ENCODE results near the gene VAMP2.

Gene VAMP2

DNA sequence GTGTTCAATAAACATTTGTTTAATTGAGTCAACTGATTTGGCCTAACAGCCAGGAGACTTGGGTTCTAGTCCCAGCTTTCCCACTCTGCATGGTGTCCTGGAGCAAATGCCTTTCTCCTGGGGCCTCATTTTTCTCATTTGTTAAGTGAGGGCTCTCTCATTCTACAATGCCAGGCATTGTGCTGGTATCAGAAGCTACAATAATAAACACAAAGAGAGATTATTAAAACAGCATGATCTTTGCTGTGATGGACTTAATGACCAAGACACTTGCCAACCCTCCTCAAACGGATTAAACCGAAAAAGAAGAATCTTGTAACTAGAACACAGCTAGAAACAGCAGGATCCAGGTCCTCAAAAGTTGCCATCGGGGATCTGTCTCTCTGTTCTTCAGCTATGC, 4.8 kb upstream of the VAMP2 start:
- no peaks in the 10 kb centered on the region for H3K36me3 ChIP-seq (ENCODE audit: control insufficient read depth in 1 of 2, insufficient read depth in 2 of 2, low read length in 2 of 2)
- no peaks in the 10 kb centered on the region for H3K27me3 ChIP-seq (ENCODE audit: insufficient read depth, low read length)
- H2AK5ac ChIP-seq (ENCODE audit: low read length): no peak overlapping the region
- H3K4ac ChIP-seq (ENCODE audit: low read depth, low read length): no peak overlapping the region
- no peak overlapping the region for H3K23ac ChIP-seq (ENCODE audit: low read length)
- no peak overlapping the region for H3K14ac ChIP-seq (ENCODE audit: low read length)
- no peak overlapping the region for H4K91ac ChIP-seq (ENCODE audit: low read depth, low read length)
- no peak overlapping the region for H3K18ac ChIP-seq (ENCODE audit: low read length)
- H3K27ac ChIP-seq (ENCODE audit: low read depth, low read length): no peak overlapping the region
- H3K79me1 ChIP-seq (ENCODE audit: low read length): peaks cover 10% of the 10 kb centered on the region
- no peak overlapping the region for H2AFZ ChIP-seq (ENCODE audit: insufficient read depth, low read length, poor library complexity)
- H3K4me2 ChIP-seq (ENCODE audit: low read length): no peak overlapping the region
- no peak overlapping the region for H2BK5ac ChIP-seq (ENCODE audit: low read depth, low read length, poor library complexity)
- no peak overlapping the region for H3K9ac ChIP-seq (ENCODE audit: low read length)
- H3K9me3 ChIP-seq (ENCODE audit: insufficient read depth, low read depth, low read length): no peaks in the 10 kb centered on the region
- H4K12ac ChIP-seq (ENCODE audit: low read depth, low read length): no peak overlapping the region
- H2BK120ac ChIP-seq (ENCODE audit: insufficient read depth, low read length, poor library complexity): no peak overlapping the region
- H4K8ac ChIP-seq (ENCODE audit: low read depth, low read length): no peak overlapping the region
- DNase-seq: peak in 1 of 2 donors; percentile 0
- no peak overlapping the region for H3K4me3 ChIP-seq (ENCODE audit: low read depth, low read length)
- H3K79me2 ChIP-seq (ENCODE audit: control insufficient read depth, insufficient read depth, low read length, poor library complexity): peaks cover 6% of the 10 kb centered on the region
- no peak overlapping the region for H2BK12ac ChIP-seq (ENCODE audit: low read length)
- peaks cover 13 to 15% of the 10 kb centered on the region in 2 experiments for H3K4me1 ChIP-seq (ENCODE audit: control insufficient read depth in 1 of 2, insufficient read depth in 2 of 2, low read length in 2 of 2)
- WGBS (ENCODE audit: extremely low coverage, insufficient coverage, insufficient read length): no CpG with 5 or more reads among the region's 3 CpGs

DNA sequence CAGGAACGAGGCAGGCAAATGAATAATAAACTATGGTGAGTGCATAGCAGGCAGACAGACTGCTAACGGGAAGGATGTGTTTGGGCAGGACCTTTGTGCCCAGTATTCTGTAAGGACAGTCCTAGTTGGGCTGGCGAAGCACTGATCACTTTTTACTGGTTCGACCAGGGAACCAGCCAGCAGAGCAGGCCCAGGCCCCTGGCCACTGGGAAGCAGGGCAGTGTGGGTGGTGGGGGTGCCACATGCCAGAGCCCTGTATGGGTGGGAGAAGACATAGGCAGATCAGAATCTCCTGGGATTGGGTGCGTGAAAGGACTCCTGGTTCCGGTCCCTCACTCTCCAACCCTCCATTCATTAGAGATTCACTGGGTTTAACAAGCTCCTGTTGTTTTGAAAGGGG, 4.0 kb upstream of the VAMP2 start:
- Histone ChIP-seq H3K4me1 (ENCODE audit: control insufficient read depth in 1 of 2, insufficient read depth in 2 of 2, low read length in 2 of 2) (peaks cover 15 to 19% of the 10 kb centered on the region in 2 experiments), H3K4me2 (ENCODE audit: low read length) (no peak overlapping the region), H2AFZ (ENCODE audit: insufficient read depth, low read length, poor library complexity) (no peak overlapping the region), H3K9ac (ENCODE audit: low read length) (no peak overlapping the region), H3K36me3 (ENCODE audit: control insufficient read depth in 1 of 2, insufficient read depth in 2 of 2, low read length in 2 of 2) (peaks cover 1 to 2% of the 10 kb centered on the region in 2 experiments), H3K14ac (ENCODE audit: low read length) (no peak overlapping the region), H2BK12ac (ENCODE audit: low read length) (no peak overlapping the region), H3K79me1 (ENCODE audit: low read length) (peaks cover 14% of the 10 kb centered on the region), H3K18ac (ENCODE audit: low read length) (no peak overlapping the region), H4K91ac (ENCODE audit: low read depth, low read length) (no peak overlapping the region), H2AK5ac (ENCODE audit: low read length) (no peak overlapping the region), H2BK5ac (ENCODE audit: low read depth, low read length, poor library complexity) (no peak overlapping the region), H4K8ac (ENCODE audit: low read depth, low read length) (no peak overlapping the region), H3K23ac (ENCODE audit: low read length) (no peak overlapping the region), H3K27me3 (ENCODE audit: insufficient read depth, low read length) (no peaks in the 10 kb centered on the region), H3K27ac (ENCODE audit: low read depth, low read length) (no peak overlapping the region), H3K79me2 (ENCODE audit: control insufficient read depth, insufficient read depth, low read length, poor library complexity) (peaks cover 14% of the 10 kb centered on the region), H2BK120ac (ENCODE audit: insufficient read depth, low read length, poor library complexity) (no peak overlapping the region), H3K4me3 (ENCODE audit: low read depth, low read length) (no peak overlapping the region), H3K9me3 (ENCODE audit: insufficient read depth, low read depth, low read length) (peaks cover 3% of the 10 kb centered on the region), H3K4ac (ENCODE audit: low read depth, low read length) (no peak overlapping the region), H4K12ac (ENCODE audit: low read depth, low read length) (no peak overlapping the region)
- no CpG with 5 or more reads among the region's 6 CpGs for WGBS (ENCODE audit: extremely low coverage, insufficient coverage, insufficient read length)
- no peak for DNase-seq

DNA sequence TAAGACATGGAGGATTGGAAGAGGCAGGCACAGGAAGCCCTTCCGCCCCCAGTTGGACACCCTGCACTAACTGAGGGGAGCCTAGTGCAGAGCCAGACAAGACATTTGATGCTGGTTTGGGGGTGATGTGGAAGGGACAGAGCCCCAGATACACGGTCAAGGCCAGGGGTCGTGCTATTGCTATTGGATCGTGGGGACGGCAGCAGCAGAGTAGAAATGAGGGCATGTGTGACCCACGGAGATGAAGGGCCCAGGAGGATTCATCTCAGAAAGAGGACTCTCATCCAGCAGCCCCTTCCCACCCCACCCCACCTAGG, 2.0 kb upstream of the VAMP2 start:
- Histone ChIP-seq H3K4ac (ENCODE audit: low read depth, low read length) (no peak overlapping the region), H3K27ac (ENCODE audit: low read depth, low read length) (no peak overlapping the region), H4K12ac (ENCODE audit: low read depth, low read length) (no peak overlapping the region), H3K79me1 (ENCODE audit: low read length) (peaks cover 14% of the 10 kb centered on the region), H2BK12ac (ENCODE audit: low read length) (no peak overlapping the region), H3K18ac (ENCODE audit: low read length) (no peak overlapping the region), H3K4me2 (ENCODE audit: low read length) (no peak overlapping the region), H3K23ac (ENCODE audit: low read length) (no peak overlapping the region), H4K8ac (ENCODE audit: low read depth, low read length) (no peak overlapping the region), H2BK120ac (ENCODE audit: insufficient read depth, low read length, poor library complexity) (no peak overlapping the region), H3K36me3 (ENCODE audit: control insufficient read depth in 1 of 2, insufficient read depth in 2 of 2, low read length in 2 of 2) (peaks cover 10 to 16% of the 10 kb centered on the region in 2 experiments), H2AFZ (ENCODE audit: insufficient read depth, low read length, poor library complexity) (no peak overlapping the region), H3K27me3 (ENCODE audit: insufficient read depth, low read length) (no peaks in the 10 kb centered on the region), H3K79me2 (ENCODE audit: control insufficient read depth, insufficient read depth, low read length, poor library complexity) (peaks cover 14% of the 10 kb centered on the region), H3K4me1 (ENCODE audit: control insufficient read depth in 1 of 2, insufficient read depth in 2 of 2, low read length in 2 of 2) (peaks cover 18 to 22% of the 10 kb centered on the region in 2 experiments), H4K91ac (ENCODE audit: low read depth, low read length) (no peak overlapping the region), H3K4me3 (ENCODE audit: low read depth, low read length) (no peak overlapping the region), H3K14ac (ENCODE audit: low read length) (no peak overlapping the region), H3K9me3 (ENCODE audit: insufficient read depth, low read depth, low read length) (peaks cover 5% of the 10 kb centered on the region), H3K9ac (ENCODE audit: low read length) (no peak overlapping the region), H2BK5ac (ENCODE audit: low read depth, low read length, poor library complexity) (no peak overlapping the region), H2AK5ac (ENCODE audit: low read length) (no peak overlapping the region)
- DNase-seq: no peak
- WGBS (ENCODE audit: extremely low coverage, insufficient coverage, insufficient read length): no CpG with 5 or more reads among the region's 6 CpGs

DNA sequence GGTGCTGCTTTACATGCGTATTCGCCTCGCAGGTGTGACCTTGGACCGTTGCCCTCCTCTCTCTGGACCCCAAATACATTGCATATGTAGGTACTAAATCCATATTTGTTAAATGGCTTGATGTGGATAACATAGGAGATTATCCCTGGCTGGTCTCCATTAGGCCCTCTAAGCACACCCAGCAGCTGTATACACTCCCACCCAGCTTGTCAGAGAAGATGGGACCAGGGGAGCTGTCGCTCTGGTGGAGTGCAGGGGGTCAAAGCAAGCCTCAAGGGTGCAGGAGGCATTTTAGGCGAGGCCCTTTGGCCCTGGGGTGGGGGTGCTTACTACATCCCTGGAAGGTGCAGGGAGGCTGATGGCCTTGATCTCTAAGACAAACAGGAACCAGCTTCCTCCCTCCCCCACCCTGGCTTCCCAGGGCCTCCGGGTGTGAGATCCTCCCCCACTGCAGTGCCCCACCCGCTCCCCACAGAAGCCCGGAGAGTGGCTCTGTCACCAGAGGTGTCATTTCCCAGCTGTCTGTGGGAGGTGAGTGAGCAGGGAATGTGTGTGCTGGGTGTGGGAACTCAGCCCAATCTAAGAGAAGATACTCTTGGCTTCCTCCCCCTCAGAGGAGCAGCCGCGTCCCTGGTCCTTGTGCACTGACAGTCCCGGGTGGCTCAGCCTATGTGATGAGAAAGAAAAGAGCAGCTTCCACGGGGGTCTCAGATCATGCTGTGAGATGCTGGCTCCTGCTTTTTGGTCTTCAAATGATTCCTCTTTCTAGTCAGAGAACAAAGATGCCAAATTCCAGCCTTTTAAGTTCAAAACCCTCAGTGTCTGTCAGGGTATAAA, 1.4 kb upstream of the VAMP2 start:
- DNase-seq: no peak
- H4K8ac ChIP-seq (ENCODE audit: low read depth, low read length): no peak overlapping the region
- peak overlapping the region; percentile 2 for H3K27ac ChIP-seq (ENCODE audit: low read depth, low read length)
- H3K23ac ChIP-seq (ENCODE audit: low read length): no peak overlapping the region
- H2AK5ac ChIP-seq (ENCODE audit: low read length): no peak overlapping the region
- H2AFZ ChIP-seq (ENCODE audit: insufficient read depth, low read length, poor library complexity): peak overlapping the region; percentile 30
- H2BK5ac ChIP-seq (ENCODE audit: low read depth, low read length, poor library complexity): no peak overlapping the region
- H3K79me2 ChIP-seq (ENCODE audit: control insufficient read depth, insufficient read depth, low read length, poor library complexity): peaks cover 14% of the 10 kb centered on the region
- no peak overlapping the region for H3K4ac ChIP-seq (ENCODE audit: low read depth, low read length)
- no peak overlapping the region for H3K18ac ChIP-seq (ENCODE audit: low read length)
- no CpG with 5 or more reads among the region's 13 CpGs for WGBS (ENCODE audit: extremely low coverage, insufficient coverage, insufficient read length)
- H3K4me1 ChIP-seq (ENCODE audit: control insufficient read depth in 1 of 2, insufficient read depth in 2 of 2, low read length in 2 of 2): peaks cover 18 to 22% of the 10 kb centered on the region in 2 experiments
- peak overlapping the region; percentile 1 for H3K4me2 ChIP-seq (ENCODE audit: low read length)
- no peak overlapping the region for H2BK12ac ChIP-seq (ENCODE audit: low read length)
- H3K4me3 ChIP-seq (ENCODE audit: low read depth, low read length): no peak overlapping the region
- H3K14ac ChIP-seq (ENCODE audit: low read length): no peak overlapping the region
- H3K27me3 ChIP-seq (ENCODE audit: insufficient read depth, low read length): no peaks in the 10 kb centered on the region
- no peak overlapping the region for H2BK120ac ChIP-seq (ENCODE audit: insufficient read depth, low read length, poor library complexity)
- H3K9me3 ChIP-seq (ENCODE audit: insufficient read depth, low read depth, low read length): peaks cover 5% of the 10 kb centered on the region
- peaks cover 15 to 21% of the 10 kb centered on the region in 2 experiments for H3K36me3 ChIP-seq (ENCODE audit: control insufficient read depth in 1 of 2, insufficient read depth in 2 of 2, low read length in 2 of 2)
- no peak overlapping the region for H3K9ac ChIP-seq (ENCODE audit: low read length)
- peaks cover 14% of the 10 kb centered on the region for H3K79me1 ChIP-seq (ENCODE audit: low read length)
- no peak overlapping the region for H4K12ac ChIP-seq (ENCODE audit: low read depth, low read length)
- peak overlapping the region; percentile 25 for H4K91ac ChIP-seq (ENCODE audit: low read depth, low read length)
